ENCODE data around the gene SLC25A25. TPM values are rescaled to one million over a fixed set of nuclear protein-coding genes. Genes with fewer than 3 reads are reported as not detected.

The SLC25A25 gene
- total and polyA plus RNA-seq, 5 donors, result 5.8 to 16.1 (median 6.7) TPM

DNA sequence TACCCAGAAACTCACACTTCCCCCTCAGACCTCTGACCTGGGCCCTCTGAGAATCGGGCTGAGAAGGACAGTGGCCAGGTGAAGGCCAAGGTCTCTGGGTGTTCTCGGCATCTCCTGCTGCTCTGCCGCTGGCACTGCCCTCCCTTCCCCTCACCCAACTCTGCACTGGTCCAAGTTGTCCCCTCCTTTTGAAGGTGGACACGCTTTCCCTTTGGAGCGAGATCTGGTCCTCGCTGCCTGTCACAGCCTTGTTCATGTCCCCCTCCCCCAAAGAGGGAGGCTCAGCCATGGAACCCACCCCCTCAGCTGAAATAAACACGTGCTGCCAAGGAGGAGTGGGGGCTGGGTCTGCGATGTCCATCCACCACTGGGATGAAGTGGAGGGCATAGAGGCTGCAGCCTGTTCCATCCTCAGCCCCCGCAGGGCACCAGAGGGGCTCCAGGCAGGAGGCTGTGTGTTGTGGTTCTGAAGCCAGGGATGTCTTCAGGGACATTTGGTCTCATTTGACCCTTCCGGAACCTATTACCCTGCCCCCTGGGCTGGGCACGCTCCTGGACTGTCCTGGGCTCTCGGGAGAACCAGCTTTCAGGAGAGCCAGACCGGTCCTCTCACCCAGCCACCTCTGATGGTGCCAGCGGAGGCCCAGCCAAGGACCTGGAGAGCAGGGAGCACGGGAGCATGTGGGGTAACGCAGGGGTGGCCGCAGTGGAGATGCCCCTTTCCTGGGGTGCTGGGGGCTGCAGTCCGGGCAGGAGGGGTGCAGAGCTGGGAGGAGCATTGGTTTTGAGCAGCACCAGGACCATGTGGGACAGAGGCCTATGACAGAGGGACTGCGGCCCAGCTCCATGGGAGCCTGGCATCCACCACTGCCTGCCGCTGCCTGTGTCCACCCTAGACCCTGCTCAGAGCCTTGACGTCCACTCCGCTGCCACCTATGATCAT lies 76.5 kb downstream of the SLC25A25 start:
- ATAC-seq, result no peak
- H3K27ac ChIP-seq (ENCODE audit: low read length), result no peak overlapping the region
- H3K9me3 ChIP-seq (ENCODE audit: control insufficient read depth, low read length), result no peaks in the 10 kb centered on the region
- H3K4me3 ChIP-seq (ENCODE audit: low read length), result no peak overlapping the region
- no peaks in the 10 kb centered on the region for H3K4me1 ChIP-seq (ENCODE audit: control insufficient read depth, insufficient read depth, low read length)
- intact Hi-C loops (cut with DNase I), result no loop called here
- peak in 2 of 3 donors; percentile 12 to 38 for DNase-seq
- 90% methylated on average over 22 of the region's 22 CpGs for WGBS
- H3K27me3 ChIP-seq (ENCODE audit: control insufficient read depth, insufficient read depth), result no peaks in the 10 kb centered on the region

DNA sequence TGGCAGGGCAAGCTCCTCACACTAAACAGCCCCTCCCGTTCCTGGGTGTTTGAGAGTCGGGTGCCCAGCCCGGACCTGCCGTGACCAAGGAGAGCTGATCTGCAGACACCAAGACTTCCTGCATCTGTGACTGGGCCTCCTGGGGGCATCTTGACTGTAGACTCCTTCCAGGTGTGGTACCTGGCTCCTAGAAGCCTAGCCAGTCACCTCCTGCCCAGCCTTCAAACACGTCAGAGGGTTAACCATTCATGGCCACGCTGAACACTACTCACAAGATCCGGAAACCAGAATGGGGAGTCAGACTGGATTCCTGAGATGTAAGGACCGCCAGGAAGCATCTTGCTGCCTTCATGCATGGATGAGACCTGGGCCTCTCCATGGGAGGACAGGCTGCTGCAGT lies 77.5 kb downstream of the SLC25A25 start:
- H3K27ac ChIP-seq (ENCODE audit: low read length), result no peak overlapping the region
- H3K4me1 ChIP-seq (ENCODE audit: control insufficient read depth, insufficient read depth, low read length), result no peaks in the 10 kb centered on the region
- H3K4me3 ChIP-seq (ENCODE audit: low read length), result no peak overlapping the region
- peak in 1 of 3 donors; percentile 0 for DNase-seq
- intact Hi-C loops (cut with DNase I), result no loop called here
- H3K9me3 ChIP-seq (ENCODE audit: control insufficient read depth, low read length), result no peaks in the 10 kb centered on the region
- WGBS, result 78% methylated on average over 8 of the region's 8 CpGs
- H3K27me3 ChIP-seq (ENCODE audit: control insufficient read depth, insufficient read depth), result no peaks in the 10 kb centered on the region
- no peak for ATAC-seq

DNA sequence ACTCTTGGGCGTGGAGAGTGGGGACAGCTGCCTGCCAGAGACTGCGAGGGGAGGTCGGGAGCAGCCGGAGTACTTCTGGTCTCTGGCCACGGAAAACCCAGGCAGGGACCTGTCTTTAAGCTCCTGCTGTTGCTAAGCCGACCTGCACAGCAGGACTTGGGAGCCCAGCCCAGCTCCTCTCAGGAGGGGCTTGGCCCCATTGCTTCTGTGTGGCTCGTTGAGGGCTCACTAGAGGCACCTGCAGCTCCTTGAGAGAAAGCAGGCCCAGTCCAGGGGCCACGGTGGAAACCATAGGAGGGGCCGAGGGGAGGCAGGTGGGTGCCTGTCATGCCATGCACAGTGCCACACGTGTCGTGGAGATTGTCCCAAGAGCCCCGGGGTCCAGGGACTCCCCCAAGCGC lies 77.9 kb downstream of the SLC25A25 start:
- Histone ChIP-seq H3K27me3 (ENCODE audit: control insufficient read depth, insufficient read depth) (no peaks in the 10 kb centered on the region), H3K4me1 (ENCODE audit: control insufficient read depth, insufficient read depth, low read length) (no peaks in the 10 kb centered on the region), H3K9me3 (ENCODE audit: control insufficient read depth, low read length) (no peaks in the 10 kb centered on the region), H3K4me3 (ENCODE audit: low read length) (no peak overlapping the region), H3K27ac (ENCODE audit: low read length) (no peak overlapping the region)
- no peak for ATAC-seq
- 80% methylated on average over 13 of the region's 13 CpGs for WGBS
- DNase-seq, result peak in 1 of 3 donors; percentile 9
- intact Hi-C loops (cut with DNase I), result no loop called here

DNA sequence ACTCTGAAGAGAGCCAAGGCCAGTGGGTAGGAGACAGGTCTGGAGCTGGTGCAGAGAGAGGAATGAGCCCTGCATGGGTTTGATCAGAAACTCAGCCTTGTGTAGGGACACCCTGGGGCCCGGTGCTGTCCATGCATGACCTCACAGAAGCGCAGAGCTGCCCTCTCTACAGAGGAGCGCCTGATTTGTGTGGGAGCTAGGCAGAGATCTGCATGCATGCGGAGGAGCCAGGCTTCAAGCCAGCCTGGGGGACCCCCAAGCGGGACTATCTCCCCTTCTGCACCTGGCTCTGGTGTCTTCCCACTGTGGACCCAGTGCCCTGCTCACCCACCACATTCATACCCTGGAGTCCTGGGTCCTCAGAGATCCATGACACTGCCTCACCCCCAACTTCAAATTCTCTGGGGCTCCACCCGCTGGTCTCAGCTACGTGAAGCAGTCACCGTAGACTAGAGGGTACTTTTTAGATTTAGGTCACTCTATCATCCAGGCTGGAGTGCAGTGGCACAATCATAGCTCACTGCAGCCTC lies 78.6 kb downstream of the SLC25A25 start:
- 92% methylated on average over 8 of the region's 8 CpGs for WGBS
- DNase-seq, result peak in 2 of 3 donors; percentile 6 to 10
- H3K4me3 ChIP-seq (ENCODE audit: low read length), result no peak overlapping the region
- intact Hi-C loops (cut with DNase I), result no loop called here
- no peaks in the 10 kb centered on the region for H3K4me1 ChIP-seq (ENCODE audit: control insufficient read depth, insufficient read depth, low read length)
- no peak overlapping the region for H3K27ac ChIP-seq (ENCODE audit: low read length)
- no peak for ATAC-seq
- H3K27me3 ChIP-seq (ENCODE audit: control insufficient read depth, insufficient read depth), result no peaks in the 10 kb centered on the region
- H3K9me3 ChIP-seq (ENCODE audit: control insufficient read depth, low read length), result no peaks in the 10 kb centered on the region

DNA sequence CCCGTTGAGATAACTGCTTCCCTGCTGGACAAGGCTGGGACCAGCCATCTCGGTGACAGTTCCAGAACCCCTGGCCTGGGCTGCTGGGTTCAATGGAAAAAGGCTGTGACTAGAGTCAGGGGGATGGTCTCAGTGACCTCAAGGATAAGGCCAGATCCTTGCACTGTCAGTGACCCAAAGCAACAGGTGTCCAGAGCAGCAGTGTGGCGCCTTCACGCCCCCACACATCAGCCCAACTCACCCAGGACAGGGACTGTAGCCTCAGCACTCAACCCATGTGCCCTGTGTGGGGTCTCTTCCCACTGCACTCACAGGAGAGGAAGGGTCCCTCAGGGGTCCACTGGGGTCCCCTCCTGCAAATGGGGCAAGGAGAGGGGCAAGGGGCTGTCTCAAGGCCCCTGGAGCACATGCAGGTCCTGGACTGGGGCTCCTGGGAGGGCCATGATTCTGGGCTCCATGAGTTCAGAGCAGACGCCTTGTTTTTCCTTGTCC lies 80.5 kb downstream of the SLC25A25 start:
- no peaks in the 10 kb centered on the region for H3K9me3 ChIP-seq (ENCODE audit: control insufficient read depth, low read length)
- H3K27ac ChIP-seq (ENCODE audit: low read length), result no peak overlapping the region
- H3K27me3 ChIP-seq (ENCODE audit: control insufficient read depth, insufficient read depth), result no peaks in the 10 kb centered on the region
- 83% methylated on average over 5 of the region's 5 CpGs for WGBS
- H3K4me3 ChIP-seq (ENCODE audit: low read length), result no peak overlapping the region
- no peak for ATAC-seq
- no peaks in the 10 kb centered on the region for H3K4me1 ChIP-seq (ENCODE audit: control insufficient read depth, insufficient read depth, low read length)
- DNase-seq, result peak in 1 of 3 donors; percentile 19
- intact Hi-C loops (cut with DNase I), result no loop called here

DNA sequence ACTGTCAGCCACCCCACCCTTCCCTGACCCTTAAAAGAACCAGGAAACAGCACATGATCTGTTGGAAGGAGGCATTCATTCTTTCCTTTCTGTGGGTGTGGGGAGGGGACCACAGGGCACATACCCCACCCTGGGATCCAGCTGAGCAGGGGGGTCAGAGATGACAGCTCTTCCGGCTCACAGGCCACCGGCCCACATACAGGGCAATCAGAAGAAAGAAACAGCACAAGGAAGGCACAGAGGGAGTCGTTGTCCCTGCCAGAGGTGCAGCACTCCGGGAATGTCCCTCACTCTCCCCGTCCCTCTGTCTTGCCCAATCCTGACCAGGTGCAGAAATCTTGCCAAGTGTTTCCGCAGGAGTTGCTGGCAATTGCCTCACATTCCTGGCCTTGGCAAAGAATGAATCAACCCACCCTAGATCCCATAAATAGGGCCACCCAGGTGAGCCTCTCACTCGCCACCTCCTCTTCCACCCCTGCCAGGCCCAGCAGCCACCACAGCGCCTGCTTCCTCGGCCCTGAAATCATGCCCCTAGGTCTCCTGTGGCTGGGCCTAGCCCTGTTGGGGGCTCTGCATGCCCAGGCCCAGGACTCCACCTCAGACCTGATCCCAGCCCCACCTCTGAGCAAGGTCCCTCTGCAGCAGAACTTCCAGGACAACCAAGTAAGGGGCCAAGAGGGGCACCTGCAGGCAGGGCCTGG lies 81.1 kb downstream of the SLC25A25 start, which contains the start of gene LCN2:
Gene LCN2 (plus strand): TSS at position 453 of the 701 bp plus-strand sequence. CDS start 73 bp downstream, at position 526.
- H3K4me1 ChIP-seq (ENCODE audit: control insufficient read depth, insufficient read depth, low read length), result no peaks in the 10 kb centered on the region
- ATAC-seq (peak in 1 of 2 donors; percentile 39), DNase-seq (peak in 1 of 3 donors; percentile 28)
- 71% methylated on average over 9 of the region's 9 CpGs for WGBS
- H3K27me3 ChIP-seq (ENCODE audit: control insufficient read depth, insufficient read depth), result no peaks in the 10 kb centered on the region
- H3K9me3 ChIP-seq (ENCODE audit: control insufficient read depth, low read length), result no peaks in the 10 kb centered on the region
- H3K27ac ChIP-seq (ENCODE audit: low read length), result no peak within 1 kb of the TSS
- H3K4me3 ChIP-seq (ENCODE audit: low read length), result no peak within 1 kb of the TSS
- intact Hi-C loops (cut with DNase I), result no loop called here

DNA sequence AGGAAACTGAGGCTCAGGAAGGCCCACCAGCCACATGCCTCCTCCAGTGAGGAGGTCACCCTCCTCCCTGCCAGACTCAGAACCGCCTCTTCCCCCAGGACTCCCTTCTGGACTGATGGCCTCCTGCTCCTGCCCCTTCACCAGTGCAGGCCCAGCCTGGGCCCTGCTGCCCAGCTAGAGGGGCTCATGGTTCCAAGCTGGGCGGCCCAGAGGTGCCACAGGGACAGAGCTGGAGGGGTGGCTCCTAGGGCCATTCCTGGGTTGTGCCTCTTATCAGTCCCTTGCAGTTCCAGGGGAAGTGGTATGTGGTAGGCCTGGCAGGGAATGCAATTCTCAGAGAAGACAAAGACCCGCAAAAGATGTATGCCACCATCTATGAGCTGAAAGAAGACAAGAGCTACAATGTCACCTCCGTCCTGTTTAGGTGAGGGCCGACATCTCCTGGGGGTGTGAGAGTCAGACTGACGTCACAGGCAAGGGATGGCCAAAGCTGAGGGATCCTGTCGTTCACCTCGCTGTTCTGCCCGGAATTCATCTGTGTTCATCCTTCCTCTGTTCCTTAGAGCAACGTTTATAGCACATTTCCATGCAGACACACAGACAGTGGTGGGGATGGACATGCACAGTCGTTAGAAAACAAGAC lies 82.0 kb downstream of the SLC25A25 start:
- H3K27ac ChIP-seq (ENCODE audit: low read length), result no peak overlapping the region
- H3K4me1 ChIP-seq (ENCODE audit: control insufficient read depth, insufficient read depth, low read length), result no peaks in the 10 kb centered on the region
- no peaks in the 10 kb centered on the region for H3K9me3 ChIP-seq (ENCODE audit: control insufficient read depth, low read length)
- DNase-seq (peak in 1 of 3 donors; percentile 21), ATAC-seq (no peak)
- H3K4me3 ChIP-seq (ENCODE audit: low read length), result no peak overlapping the region
- intact Hi-C loops (cut with DNase I), result no loop called here
- 58% methylated on average over 11 of the region's 11 CpGs for WGBS
- H3K27me3 ChIP-seq (ENCODE audit: control insufficient read depth, insufficient read depth), result no peaks in the 10 kb centered on the region

DNA sequence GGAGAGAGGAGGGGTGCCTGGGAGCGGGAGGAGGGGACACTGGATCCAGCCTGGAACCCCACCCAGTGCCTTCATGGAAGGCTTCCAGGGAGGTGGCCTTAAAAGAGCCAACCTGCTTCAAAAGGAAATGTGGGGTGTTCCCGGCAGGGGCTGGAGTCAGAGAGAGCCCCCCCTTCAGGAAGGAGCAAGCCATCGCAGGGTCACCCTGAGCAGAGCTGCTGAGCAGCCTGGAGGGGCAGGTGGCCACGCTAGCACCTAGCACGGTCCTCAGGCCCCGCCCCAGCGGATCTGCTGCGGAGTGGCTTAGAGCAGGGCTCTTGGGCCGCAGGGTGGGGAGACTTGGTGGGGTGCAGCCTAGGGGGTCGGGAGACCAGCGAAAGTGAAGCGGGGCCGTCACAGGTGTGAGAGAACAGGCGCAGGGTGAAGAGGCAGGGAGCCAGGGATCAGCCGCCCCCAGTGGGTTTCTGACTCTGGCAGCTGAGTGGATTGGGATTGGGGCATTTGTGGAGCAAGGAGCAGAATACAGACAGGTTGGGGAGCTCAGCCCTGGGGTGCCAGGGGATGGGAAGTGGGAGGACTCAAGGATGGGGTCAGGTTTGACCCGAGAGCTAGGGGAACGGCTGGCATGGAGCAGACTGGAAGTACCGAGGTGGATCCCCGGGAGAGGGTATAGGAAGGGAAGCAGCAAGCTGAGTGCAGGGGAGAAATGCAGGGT lies 82.7 kb downstream of the SLC25A25 start:
- WGBS, result 70% methylated on average over 19 of the region's 19 CpGs
- Histone ChIP-seq H3K9me3 (ENCODE audit: control insufficient read depth, low read length) (no peaks in the 10 kb centered on the region), H3K27me3 (ENCODE audit: control insufficient read depth, insufficient read depth) (no peaks in the 10 kb centered on the region), H3K27ac (ENCODE audit: low read length) (no peak overlapping the region), H3K4me3 (ENCODE audit: low read length) (no peak overlapping the region), H3K4me1 (ENCODE audit: control insufficient read depth, insufficient read depth, low read length) (no peaks in the 10 kb centered on the region)
- DNase-seq, result peak in 1 of 3 donors; percentile 19
- ATAC-seq, result peak in 1 of 2 donors; percentile 17
- intact Hi-C loops (cut with DNase I), result no loop called here

DNA sequence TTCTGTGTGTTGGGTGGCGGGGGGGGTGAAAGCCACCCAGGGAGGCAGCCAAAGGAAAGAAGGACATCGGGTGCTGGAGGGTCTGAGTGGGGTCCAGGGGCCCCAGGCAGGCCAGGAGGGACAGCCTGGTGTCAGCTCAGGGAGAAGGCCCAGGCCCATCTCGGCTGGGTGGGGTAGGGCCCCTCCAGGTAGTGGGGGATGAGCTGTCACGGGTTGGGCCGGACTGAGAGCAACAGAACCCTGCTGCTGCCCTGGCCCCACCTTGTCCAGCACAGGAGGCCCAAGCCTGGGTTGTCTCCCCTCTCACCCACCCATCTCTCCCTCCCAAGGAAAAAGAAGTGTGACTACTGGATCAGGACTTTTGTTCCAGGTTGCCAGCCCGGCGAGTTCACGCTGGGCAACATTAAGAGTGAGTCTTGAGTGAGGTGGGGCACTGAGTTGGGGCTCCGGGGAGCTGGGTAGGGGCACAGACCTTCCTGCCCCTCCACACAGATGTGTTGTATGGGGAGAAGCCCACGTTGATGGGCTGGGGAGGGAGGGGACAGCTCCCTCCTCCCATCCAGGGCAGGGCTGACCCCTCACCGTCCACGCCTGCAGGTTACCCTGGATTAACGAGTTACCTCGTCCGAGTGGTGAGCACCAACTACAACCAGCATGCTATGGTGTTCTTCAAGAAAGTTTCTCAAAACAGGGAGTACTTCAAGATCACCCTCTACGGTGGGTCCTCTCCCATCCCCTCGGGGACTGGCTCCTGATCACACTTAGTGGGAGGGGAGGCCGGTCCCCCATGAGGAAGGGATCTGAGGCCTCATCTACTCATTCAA lies 83.5 kb downstream of the SLC25A25 start:
- DNase-seq, result peak in 1 of 3 donors; percentile 23

More for the DNA sequence above, 83.5 kb downstream of the SLC25A25 start:
- 88% methylated on average over 18 of the region's 18 CpGs for WGBS
- H3K4me1 ChIP-seq (ENCODE audit: control insufficient read depth, insufficient read depth, low read length), result no peaks in the 10 kb centered on the region
- H3K4me3 ChIP-seq (ENCODE audit: low read length), result no peak overlapping the region
- no peak overlapping the region for H3K27ac ChIP-seq (ENCODE audit: low read length)
- intact Hi-C loops (cut with DNase I), result no loop called here
- no peaks in the 10 kb centered on the region for H3K9me3 ChIP-seq (ENCODE audit: control insufficient read depth, low read length)
- no peak for ATAC-seq
- H3K27me3 ChIP-seq (ENCODE audit: control insufficient read depth, insufficient read depth), result no peaks in the 10 kb centered on the region
